Gastrocnemius medialis (tissue), 4 donors: ENCODE data around the gene SMIM43. TPM values are rescaled to one million over a fixed set of nuclear protein-coding genes. Genes with fewer than 3 reads are reported as not detected.

ENCODE experiments used
- ATAC-seq, 2 donors: fragments of 150-250 bp; one replicate each; pipeline ENCODE4 v1.9.1; 2016
- DNase-seq, 2 donors: peaks; one replicate each; pipeline ENCODE4 v3.0.0-alpha.2; 2019
- H3K27ac ChIP-seq, 4 donors: fragments of 200-600 bp; sonication (generic); 1 replicate in 1 of 4; 2 replicates in 3 of 4; pipeline ENCODE4 v1.5.1; 2016 to 2018; ENCODE audit warnings: mild to moderate bottlenecking in 2 of 4, moderate library complexity in 1 of 4
- H3K27me3 ChIP-seq, 3 donors: fragments of 200-600 bp; sonication (generic) in 2 of 3; 1 replicate in 1 of 3; 2 replicates in 2 of 3; pipeline versions ENCODE4 v1.5.1 to v1.6.0; 2016 to 2019; ENCODE audit warnings: mild to moderate bottlenecking in 1 of 3, moderate library complexity in 1 of 3
- H3K36me3 ChIP-seq, 2 donors: fragments of 200-600 bp; sonication (generic) in 1 of 2; one replicate each; pipeline ENCODE4 v1.5.1; 2017 to 2018
- H3K4me1 ChIP-seq, 2 donors: fragments of 200-600 bp; sonication (generic) in 1 of 2; one replicate each; pipeline ENCODE4 v1.5.1; 2016 to 2017; ENCODE audit warnings: mild to moderate bottlenecking in 2 of 2
- H3K4me3 ChIP-seq, 4 donors: fragments of 200-600 bp; sonication (generic) in 3 of 4; 1 replicate in 1 of 4; 2 replicates in 3 of 4; pipeline ENCODE4 v1.5.1; 2016 to 2019; ENCODE audit warnings: mild to moderate bottlenecking in 2 of 4
- H3K9me3 ChIP-seq, 3 donors: fragments of 200-600 bp; sonication (generic) in 2 of 3; 1 replicate in 1 of 3; 2 replicates in 2 of 3; pipeline ENCODE4 v1.5.1; 2016 to 2019
- POLR2A ChIP-seq, 2 donors: fragments of 450-650 bp; IDR thresholded peaks; one replicate each; pipeline ENCODE4 v1.6.1; 2017; ENCODE audit warnings: antibody characterized with exemption in 2 of 2, mild to moderate bottlenecking in 2 of 2, moderate library complexity in 2 of 2
- in situ Hi-C, 4 donors: fragments of 200-750 bp; cut with MboI; loops; one replicate each; pipeline versions ENCODE4 v1.15.0 to v1.8.0; 2017; ENCODE audit warnings: low sequenced_read_pairs in 4 of 4
- intact Hi-C: fragments of 100-400 bp; cut with DNase I; formaldehyde crosslinking; loops from one replicate; pipeline ENCODE4 v1.15.1; 2023; ENCODE audit warnings: low total_unique reads
- total RNA-seq, 4 donors: library from RNA; depleted of rRNA; stranded (reverse); fragments of >200 nt; gene quantifications; one replicate each; pipeline versions ENCODE4 v1.1.0 to v1.2.3, GENCODE V29; 2016
- TF ChIP-seq, protein P1 (sequence below), 5 experiments: fragments of 450-650 bp in 3 of 5; fragments of 200-600 bp in 2 of 5; sonication (generic) in 2 of 5; IDR thresholded peaks in 4 of 5; conservative IDR thresholded peaks in 1 of 5; 1 replicate in 4 of 5; 2 replicates in 1 of 5; pipeline ENCODE4 v1.5.1; 2016 to 2019; ENCODE audit warnings: antibody characterized with exemption in 5 of 5, mild to moderate bottlenecking in 3 of 5, moderate library complexity in 3 of 5

The SMIM43 gene
- total RNA-seq, 4 donors from 2014 or later = not detected

DNA sequence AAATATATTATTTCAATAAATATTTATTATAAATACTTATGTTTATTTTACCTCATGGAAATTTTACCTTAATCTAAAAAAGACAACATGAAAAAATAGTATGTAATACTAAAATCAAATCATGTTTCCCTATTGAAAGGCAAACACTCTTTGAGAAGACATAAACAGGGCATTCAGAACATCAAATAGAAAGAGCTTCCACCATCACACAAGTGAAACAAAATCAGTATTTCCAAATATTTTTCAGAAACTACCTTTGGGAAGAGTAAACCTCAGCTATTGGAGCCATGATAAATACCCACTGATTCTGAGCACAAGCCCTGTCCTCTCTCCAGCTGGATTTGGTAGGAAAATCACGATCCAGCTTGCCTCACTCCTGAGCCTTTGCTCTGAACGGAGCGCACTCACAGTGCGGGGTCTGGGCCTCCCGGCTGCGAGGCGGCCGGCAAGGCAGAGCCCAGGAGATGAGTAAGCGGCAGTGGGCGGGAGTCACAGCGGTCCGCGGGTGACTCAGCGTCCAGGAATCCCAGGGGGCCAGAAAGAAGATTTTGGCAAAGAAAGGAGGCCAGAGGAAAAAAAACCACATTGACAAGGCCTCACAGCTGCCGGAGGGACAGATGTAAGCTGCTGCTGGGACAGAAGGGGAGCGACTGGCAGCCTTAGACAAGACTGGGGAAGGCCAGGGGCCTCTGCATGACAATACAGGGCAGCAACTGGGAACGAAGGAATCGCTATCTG lies 53.5 kb downstream of the SMIM43 start:
- Histone ChIP-seq H3K36me3 (no peaks in the 10 kb centered on the region), H3K27ac (peak overlapping the region; percentile 62 to 76 (median 64)), H3K27me3 (no peaks in the 10 kb centered on the region), H3K9me3 (no peaks in the 10 kb centered on the region), H3K4me3 (peak overlapping the region; percentile 22 to 48 (median 28)), H3K4me1 (peaks cover 0 to 3% of the 10 kb centered on the region in 2 donors)
- peak; percentile 87 to 89 for ATAC-seq
- DNase-seq = peak; percentile 63 to 77
- TF ChIP-seq, protein P1, sequence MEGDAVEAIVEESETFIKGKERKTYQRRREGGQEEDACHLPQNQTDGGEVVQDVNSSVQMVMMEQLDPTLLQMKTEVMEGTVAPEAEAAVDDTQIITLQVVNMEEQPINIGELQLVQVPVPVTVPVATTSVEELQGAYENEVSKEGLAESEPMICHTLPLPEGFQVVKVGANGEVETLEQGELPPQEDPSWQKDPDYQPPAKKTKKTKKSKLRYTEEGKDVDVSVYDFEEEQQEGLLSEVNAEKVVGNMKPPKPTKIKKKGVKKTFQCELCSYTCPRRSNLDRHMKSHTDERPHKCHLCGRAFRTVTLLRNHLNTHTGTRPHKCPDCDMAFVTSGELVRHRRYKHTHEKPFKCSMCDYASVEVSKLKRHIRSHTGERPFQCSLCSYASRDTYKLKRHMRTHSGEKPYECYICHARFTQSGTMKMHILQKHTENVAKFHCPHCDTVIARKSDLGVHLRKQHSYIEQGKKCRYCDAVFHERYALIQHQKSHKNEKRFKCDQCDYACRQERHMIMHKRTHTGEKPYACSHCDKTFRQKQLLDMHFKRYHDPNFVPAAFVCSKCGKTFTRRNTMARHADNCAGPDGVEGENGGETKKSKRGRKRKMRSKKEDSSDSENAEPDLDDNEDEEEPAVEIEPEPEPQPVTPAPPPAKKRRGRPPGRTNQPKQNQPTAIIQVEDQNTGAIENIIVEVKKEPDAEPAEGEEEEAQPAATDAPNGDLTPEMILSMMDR (IDR thresholded peaks at IDR 0.05 in 4 of 5, conservative IDR thresholded peaks at IDR 0.05 in 1 of 5) = no peak
- TF ChIP-seq POLR2A (IDR thresholded peaks at IDR 0.05) = peak in 1 of 2 donors; percentile 44
- intact Hi-C loops (loop anchor here (2.0 kb wide), 1 partner anchor 15 kb away; the partner anchor contains the start of gene ANXA5), in situ Hi-C loops (no loop called here)

DNA sequence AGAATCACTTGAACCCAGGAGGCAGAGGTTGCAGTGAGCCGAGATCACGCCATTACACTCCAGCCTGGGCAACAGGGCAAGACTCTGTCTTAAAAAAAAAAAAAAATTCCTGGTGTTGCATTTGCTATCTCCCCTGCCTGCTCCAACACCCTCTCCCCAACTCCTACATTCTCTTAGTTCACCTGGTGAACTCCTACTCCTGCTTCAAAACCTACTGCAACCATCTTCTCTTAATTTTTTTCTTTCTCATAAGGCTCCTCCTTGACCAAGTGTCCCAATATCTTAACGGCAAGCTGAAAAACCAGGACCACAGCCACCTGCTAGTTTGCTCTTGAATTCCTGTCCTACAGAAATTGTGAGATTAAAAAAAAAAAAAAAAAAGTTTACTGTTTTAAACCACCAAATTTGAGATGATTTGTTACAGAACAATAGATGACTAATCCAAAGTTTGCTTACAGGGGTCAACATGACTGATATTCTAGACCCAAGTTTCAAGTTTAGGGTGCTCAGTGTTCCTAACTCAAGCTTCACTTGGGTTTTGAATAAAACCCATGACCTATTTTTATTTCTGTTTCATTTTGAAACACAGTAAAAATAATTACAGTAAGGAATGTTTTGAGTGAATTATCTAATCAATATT lies 55.1 kb downstream of the SMIM43 start:
- TF ChIP-seq, protein P1 (IDR thresholded peaks at IDR 0.05 in 4 of 5, conservative IDR thresholded peaks at IDR 0.05 in 1 of 5) = no peak
- TF ChIP-seq POLR2A (IDR thresholded peaks at IDR 0.05) = no peak
- H3K4me1 ChIP-seq = peaks cover 0 to 3% of the 10 kb centered on the region in 2 donors
- DNase-seq = no peak
- H3K4me3 ChIP-seq = no peak overlapping the region
- H3K27me3 ChIP-seq = no peaks in the 10 kb centered on the region
- no peaks in the 10 kb centered on the region for H3K9me3 ChIP-seq
- no peak for ATAC-seq
- no peak overlapping the region for H3K27ac ChIP-seq
- in situ Hi-C loops (no loop called here), intact Hi-C loops (loop anchor here (2.0 kb wide), 1 partner anchor 13 kb away; the partner anchor contains the start of gene ANXA5)
- H3K36me3 ChIP-seq = no peaks in the 10 kb centered on the region

Other genes with a start within 250 kb of the SMIM43 start
- gene ANXA5, start 68.2 kb downstream of the SMIM43 start, total RNA-seq = 100 to 1,000 TPM in 2 of 4 donors, 10 to 100 TPM in 2; 59.2 to 181 (median 88.0) TPM
- 10 to 100 TPM; 13.4 to 28.8 (median 19.9) TPM for gene EXOSC9, start 36.2 kb upstream of the SMIM43 start, total RNA-seq
- under 1 TPM in 3 of 4 donors, not detected in 1; 0.20 to 0.60 (median 0.36) TPM for gene CCNA2, start 58.7 kb upstream of the SMIM43 start, total RNA-seq
- gene BBS7, start 105.3 kb upstream of the SMIM43 start, total RNA-seq = 10 to 100 TPM in 1 of 4 donors, 1 to 10 TPM in 3; 4.5 to 11.1 (median 6.7) TPM
- under 1 TPM in 1 of 4 donors, not detected in 3; 0.09 TPM for gene TRPC3, start 186.9 kb upstream of the SMIM43 start, total RNA-seq